HepG2 (cell line): ENCODE results near the gene LRP1-AS. TPM values are rescaled to one million over a fixed set of nuclear protein-coding genes. Genes with fewer than 3 reads are reported as not detected.

Source experiments
- DZIP1 ChIP-seq: sonication (generic); formaldehyde crosslinking; IDR thresholded peaks from 2 replicates; pipeline ENCODE4 v1.5.0; 2020; ENCODE audit warnings: mild to moderate bottlenecking, missing genetic modification reagents
- KDM6A ChIP-seq: IDR thresholded peaks from 2 replicates; pipeline ENCODE4 v1.6.1; 2016; ENCODE audit warnings: low read depth
- KLF16 ChIP-seq, 2 experiments: sonication (generic) in 1 of 2; formaldehyde crosslinking in 1 of 2; IDR thresholded peaks; 2 replicates each; pipeline versions ENCODE4 v1.6.1 to v1.8.0; 2016 to 2023; ENCODE audit warnings: missing genetic modification reagents in 2 of 2, missing compliant biosample characterization in 1 of 2
- MEIS2 ChIP-seq: sonication (generic); formaldehyde crosslinking; IDR thresholded peaks from 2 replicates; pipeline ENCODE4 v1.9.0; 2021; ENCODE audit warnings: mild to moderate bottlenecking, missing genetic modification reagents
- MIER2 ChIP-seq: IDR thresholded peaks from 2 replicates; pipeline ENCODE4 v1.6.1; 2016; ENCODE audit warnings: missing biosample characterization, missing genetic modification reagents
- MIER3 ChIP-seq: IDR thresholded peaks from 2 replicates; pipeline ENCODE4 v1.6.1; 2016; ENCODE audit warnings: missing compliant biosample characterization, borderline replicate concordance
- NFIC ChIP-seq: IDR thresholded peaks from 2 replicates; pipeline ENCODE4 v1.6.1; 2012; ENCODE audit warnings: mild to moderate bottlenecking, low read length, inconsistent platforms
- NR0B2 ChIP-seq: sonication (generic); formaldehyde crosslinking; IDR thresholded peaks from 2 replicates; pipeline ENCODE4 v1.4.0; 2020; ENCODE audit warnings: mild to moderate bottlenecking, missing genetic modification reagents
- NRL ChIP-seq: sonication (generic); formaldehyde crosslinking; IDR thresholded peaks from 2 replicates; pipeline ENCODE4 v1.5.0; 2020; ENCODE audit warnings: missing genetic modification reagents, mild to moderate bottlenecking, moderate library complexity, borderline replicate concordance
- POLR2A ChIP-seq, 2 experiments: IDR thresholded peaks; 2 replicates each; pipeline ENCODE4 v1.6.1; 2011; ENCODE audit warnings: low read depth in 2 of 2, low read length in 2 of 2, mild to moderate bottlenecking in 1 of 2, moderate library complexity in 1 of 2; ENCODE audit not compliant: insufficient read depth in 1 of 2
- POLR2G ChIP-seq: fragments of 200-400 bp; formaldehyde crosslinking; IDR thresholded peaks from 2 replicates; pipeline ENCODE4 v1.6.1; 2018; ENCODE audit warnings: mild to moderate bottlenecking, low read depth, low read length, moderate library complexity
- SAP130 ChIP-seq: IDR thresholded peaks from 2 replicates; pipeline ENCODE4 v1.6.1; 2016; ENCODE audit warnings: low read depth
- SIX1 ChIP-seq: sonication (generic); formaldehyde crosslinking; IDR thresholded peaks from 2 replicates; pipeline ENCODE4 v1.4.0; 2020; ENCODE audit warnings: missing genetic modification reagents, borderline replicate concordance
- TFAP4 ChIP-seq: sonication (generic); IDR thresholded peaks from 2 replicates; pipeline ENCODE4 v1.6.1; 2016; ENCODE audit warnings: low read depth, borderline replicate concordance
- TFDP1 ChIP-seq: IDR thresholded peaks from 2 replicates; pipeline ENCODE4 v1.6.1; 2016; ENCODE audit warnings: missing compliant biosample characterization, missing genetic modification reagents, borderline replicate concordance
- TFDP2 ChIP-seq: sonication (generic); formaldehyde crosslinking; IDR thresholded peaks from 2 replicates; pipeline ENCODE4 v1.4.0; 2020; ENCODE audit warnings: missing genetic modification reagents
- YEATS2 ChIP-seq: sonication (generic); formaldehyde crosslinking; IDR thresholded peaks from 2 replicates; pipeline ENCODE4 v1.4.0; 2020; ENCODE audit warnings: missing genetic modification reagents, borderline replicate concordance
- ZC3H4 ChIP-seq: sonication (generic); formaldehyde crosslinking; IDR thresholded peaks from 2 replicates; pipeline ENCODE4 v1.4.0; 2020; ENCODE audit warnings: missing genetic modification reagents, borderline replicate concordance
- ZNF513 ChIP-seq: sonication (generic); formaldehyde crosslinking; conservative IDR thresholded peaks from 2 replicates; pipeline ENCODE4 v1.5.0; 2020; ENCODE audit warnings: missing genetic modification reagents
- ZNF550 ChIP-seq: sonication (generic); formaldehyde crosslinking; IDR thresholded peaks from 2 replicates; pipeline ENCODE4 v1.4.0; 2020; ENCODE audit warnings: mild to moderate bottlenecking, missing genetic modification reagents, borderline replicate concordance
- ZNF891 ChIP-seq: sonication (generic); formaldehyde crosslinking; IDR thresholded peaks from 2 replicates; pipeline ENCODE4 v1.5.0; 2020; ENCODE audit warnings: mild to moderate bottlenecking, missing genetic modification reagents
- polyA plus RNA-seq, 8 experiments: library from polyadenylated mRNA; depleted of rRNA in 3 of 8; stranded (reverse) in 7 of 8; unstranded in 1 of 8; fragments of >200 nt; fragmentation: Illumina TruSeq in 4 of 8; extraction: Trizol in 4 of 8; gene quantifications; 2 replicates each; pipeline versions ENCODE4 v1.2.1 to v1.2.3, GENCODE V29; 2011 to 2016; ENCODE audit warnings: low read depth in 4 of 8, missing spikeins in 1 of 8, mixed read lengths in 1 of 8; ENCODE audit not compliant: insufficient read depth in 1 of 8
- total RNA-seq, 5 experiments: library from RNA; depleted of rRNA; stranded (reverse); fragments of >200 nt; fragmentation: Illumina TruSeq; extraction: Trizol; gene quantifications; 2 replicates each; pipeline ENCODE4 v1.2.3, GENCODE V29; 2016; ENCODE audit warnings: low read depth in 1 of 5

The LRP1-AS gene
- total and polyA plus RNA-seq, 2 of the 13 experiments (the other 11 are each of a cell fraction or from before 2014, with no cell fraction given) = 0.20 TPM; not detected in 1

GRCh38 chr12:57111031-57111734 is 36.2 kb downstream of the LRP1-AS start, which contains the start of gene STAT6 (continued):
- TF ChIP-seq TFDP2 (CRISPR knock-in tag) (0 out of 2 replicates have a peak, but pooled peaks have one; percentile 29), ZNF513 (CRISPR knock-in tag) (no peak), POLR2A (IDR thresholded peaks at IDR 0.05; ENCODE audit: insufficient read depth in 1 of 2, low read depth in 2 of 2, low read length in 2 of 2) (peak in 1 of 2 experiments; percentile 55; a peak in 1 of 4 replicates), MEIS2 (CRISPR knock-in tag) (no peak), DZIP1 (peak; percentile 89; the same call in 1 of the 2 replicates), KLF16 (CRISPR knock-in tag; IDR thresholded peaks at IDR 0.05) (no peak), POLR2G (peak; percentile 56), NFIC (peak; percentile 38; the same call in 1 of the 2 replicates), SIX1 (CRISPR knock-in tag) (0 out of 2 replicates have a peak, but pooled peaks have one; percentile 15), YEATS2 (CRISPR knock-in tag) (peak; percentile 12; the same call in 1 of the 2 replicates), TFAP4 (no peak), MIER2 (no peak), ZNF891 (CRISPR knock-in tag) (0 out of 2 replicates have a peak, but pooled peaks have one; percentile 16), NR0B2 (CRISPR knock-in tag) (no peak), MIER3 (CRISPR knock-in tag) (0 out of 2 replicates have a peak, but pooled peaks have one; percentile 19), KDM6A (0 out of 2 replicates have a peak, but pooled peaks have one; percentile 15), ZNF550 (CRISPR knock-in tag) (no peak), SAP130 (no peak; the same call in 1 of the 2 replicates), TFDP1 (no peak), NRL (CRISPR knock-in tag) (no peak), ZC3H4 (CRISPR knock-in tag) (0 out of 2 replicates have a peak, but pooled peaks have one; percentile 12)
